Measurements from ENCODE around the gene ANXA2. TPM values are rescaled to one million over a fixed set of nuclear protein-coding genes. Genes with fewer than 3 reads are reported as not detected.

The ANXA2 gene
- total and polyA plus RNA-seq, 10 of the 15 experiments (the other 5 are each of a cell fraction or from before 2014, with no cell fraction given), result 135 to 540 (median 281) TPM

DNA sequence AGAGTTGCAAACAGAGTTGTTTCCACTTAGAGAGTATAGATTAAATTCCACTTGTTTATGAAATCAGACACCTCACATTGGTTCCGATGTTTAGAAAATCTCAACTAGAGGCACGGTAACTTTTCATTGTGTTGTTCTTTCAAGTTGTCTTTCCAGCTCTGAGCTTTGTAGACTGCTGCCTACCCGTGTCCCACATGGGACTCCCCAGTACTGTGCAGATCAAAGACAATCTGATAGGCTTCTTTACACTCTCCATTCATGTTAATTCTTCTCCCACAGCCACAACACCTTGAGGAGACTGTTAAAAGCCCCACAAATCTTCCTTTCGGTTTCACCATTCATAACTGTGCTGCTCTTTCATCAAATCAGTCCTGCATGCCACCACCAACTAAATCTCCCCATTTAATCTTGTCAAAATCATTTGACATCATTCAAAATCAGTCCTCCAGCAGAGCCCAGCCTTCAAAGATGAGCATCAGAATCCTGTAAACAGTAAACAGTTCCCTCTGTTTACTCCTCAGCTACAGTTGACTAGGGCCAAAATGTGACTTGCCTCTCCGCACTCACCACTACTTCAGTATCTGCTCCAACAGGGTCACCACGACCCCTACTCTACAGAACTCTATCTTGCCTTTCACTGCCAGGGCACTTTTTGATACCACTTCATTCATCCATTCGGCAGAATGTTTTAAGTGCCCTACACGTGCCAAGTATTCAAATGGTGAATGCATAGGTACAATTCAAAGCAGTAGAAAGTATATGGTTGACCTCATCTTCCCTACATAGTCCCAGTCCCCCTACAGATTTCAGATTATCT lies 8.3 kb downstream of the ANXA2 start:
- FAIRE-seq (peak; percentile 65), DNase-seq (ENCODE audit: low read depth, low spot score) (peak; percentile 42), ATAC-seq (peak; percentile 92)
- RAD21 ChIA-PET (ENCODE audit: unreplicated experiment), result interaction anchor here (0.7 to 1.2 kb wide), 2 partner anchors 9 to 98 kb away, joined by 3 to 6 read pairs; partner anchors contain the start of gene ANXA2
- SMC1A ChIA-PET (ENCODE audit: uncharacterized antibody, unreplicated experiment), result interaction anchor here (0.8 to 1.1 kb wide), 2 partner anchors 140 to 161 kb away, joined by 3 to 4 read pairs; no protein-coding TSS in a partner anchor
- Histone ChIP-seq H3K4me3 (peak overlapping the region; percentile 11; the same call in 1 of the 2 replicates), H3K9ac (ENCODE audit: control insufficient read depth, insufficient read depth, low read length) (no peak overlapping the region), H3K79me2 (ENCODE audit: control insufficient read depth, insufficient read depth, low read length) (peaks cover 32% of the 10 kb centered on the region), H3K4me1 (ENCODE audit: control insufficient read depth, insufficient read depth, low read length) (peaks cover 6% of the 10 kb centered on the region), H2AFZ (ENCODE audit: control insufficient read depth, low read depth, low read length) (no peak overlapping the region; the same call in 1 of the 2 replicates), H3K4me2 (ENCODE audit: control insufficient read depth, insufficient read depth) (peak overlapping the region; percentile 64), H3K36me3 (ENCODE audit: control insufficient read depth in 2 of 2, insufficient read depth in 2 of 2, low read length in 1 of 2) (0 out of 4 replicates have a peak, but pooled peaks cover 0 to 4% of the 10 kb centered on the region in 2 experiments), H4K20me1 (ENCODE audit: control insufficient read depth, insufficient read depth) (no peaks in the 10 kb centered on the region), H3K27ac (ENCODE audit: control insufficient read depth, insufficient read depth) (peak overlapping the region; percentile 32), H3K27me3 (replicated peaks in 1 of 2; ENCODE audit: control insufficient read depth in 2 of 2, insufficient read depth in 2 of 2, low read length in 1 of 2) (no peaks in the 10 kb centered on the region), H3K9me3 (replicated peaks; ENCODE audit: control insufficient read depth, insufficient read depth, low read length) (no peaks in the 10 kb centered on the region)
- WGBS (ENCODE audit: insufficient coverage, insufficient replicate concordance, low lambda C conversion rate, missing lambda C conversion rate), result 16% methylated on average over 8 of the region's 8 CpGs
- no TSS peak for BruUV-seq (replicated peaks)
- in situ Hi-C loops (cut with MboI), result no loop called here
- POLR2A ChIA-PET, result interaction anchor here (0.6 kb wide), 1 partner anchor 543 kb away, joined by 3 read pairs; no protein-coding TSS in a partner anchor
- CTCF ChIA-PET, result no interaction called here
- intact Hi-C loops (cut with micrococcal nuclease; ENCODE audit: unreplicated experiment), result loop anchor here (10.0 kb wide), 1 partner anchor 195 kb away; no protein-coding TSS in a partner anchor
- TF ChIP-seq SMC3 (IDR thresholded peaks at IDR 0.05; ENCODE audit: borderline replicate concordance, low read length), result no peak
- 0 out of 2 replicates have a peak, but pooled peaks have one; percentile 13 for TF ChIP-seq ATF7 (IDR thresholded peaks at IDR 0.05; ENCODE audit: low read depth)
- TF ChIP-seq, protein P1, sequence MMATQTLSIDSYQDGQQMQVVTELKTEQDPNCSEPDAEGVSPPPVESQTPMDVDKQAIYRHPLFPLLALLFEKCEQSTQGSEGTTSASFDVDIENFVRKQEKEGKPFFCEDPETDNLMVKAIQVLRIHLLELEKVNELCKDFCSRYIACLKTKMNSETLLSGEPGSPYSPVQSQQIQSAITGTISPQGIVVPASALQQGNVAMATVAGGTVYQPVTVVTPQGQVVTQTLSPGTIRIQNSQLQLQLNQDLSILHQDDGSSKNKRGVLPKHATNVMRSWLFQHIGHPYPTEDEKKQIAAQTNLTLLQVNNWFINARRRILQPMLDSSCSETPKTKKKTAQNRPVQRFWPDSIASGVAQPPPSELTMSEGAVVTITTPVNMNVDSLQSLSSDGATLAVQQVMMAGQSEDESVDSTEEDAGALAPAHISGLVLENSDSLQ (IDR thresholded peaks at IDR 0.05), result 0 out of 2 replicates have a peak, but pooled peaks have one; percentile 24
- TF ChIP-seq, protein P2, sequence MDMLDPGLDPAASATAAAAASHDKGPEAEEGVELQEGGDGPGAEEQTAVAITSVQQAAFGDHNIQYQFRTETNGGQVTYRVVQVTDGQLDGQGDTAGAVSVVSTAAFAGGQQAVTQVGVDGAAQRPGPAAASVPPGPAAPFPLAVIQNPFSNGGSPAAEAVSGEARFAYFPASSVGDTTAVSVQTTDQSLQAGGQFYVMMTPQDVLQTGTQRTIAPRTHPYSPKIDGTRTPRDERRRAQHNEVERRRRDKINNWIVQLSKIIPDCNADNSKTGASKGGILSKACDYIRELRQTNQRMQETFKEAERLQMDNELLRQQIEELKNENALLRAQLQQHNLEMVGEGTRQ (IDR thresholded peaks at IDR 0.05; ENCODE audit: borderline replicate concordance, low read depth, low read length), result no peak
- TF ChIP-seq STAT1 (conservative IDR thresholded peaks at IDR 0.05), result no peak
- no peak for TF ChIP-seq SRF (IDR thresholded peaks at IDR 0.05; ENCODE audit: low read depth in 2 of 2, low read length in 2 of 2)
- TF ChIP-seq MTA2 (IDR thresholded peaks at IDR 0.05; ENCODE audit: low read depth), result peak; percentile 30; the same call in 1 of the 2 replicates
- TF ChIP-seq KAT2A (conservative IDR thresholded peaks at IDR 0.05; ENCODE audit: control insufficient read depth, low read depth, low read length), result no peak
- TF ChIP-seq RFX5 (IDR thresholded peaks at IDR 0.05; ENCODE audit: low read depth, low read length), result no peak
- TF ChIP-seq JUND (IDR thresholded peaks at IDR 0.05; ENCODE audit: low read depth, low read length), result no peak
- TF ChIP-seq GATAD2B (conservative IDR thresholded peaks at IDR 0.05; ENCODE audit: low read depth), result no peak
- no peak for TF ChIP-seq YY1 (IDR thresholded peaks at IDR 0.05; ENCODE audit: low read depth, low read length)
- no peak for TF ChIP-seq EGR1 (IDR thresholded peaks at IDR 0.05; ENCODE audit: borderline replicate concordance in 1 of 2, low read depth in 2 of 2, low read length in 2 of 2)
- no peak for TF ChIP-seq SUZ12 (IDR thresholded peaks at IDR 0.05; ENCODE audit: unreplicated experiment)
- no peak for TF ChIP-seq CEBPB (IDR thresholded peaks at IDR 0.05; ENCODE audit: borderline replicate concordance in 1 of 2, low read depth in 2 of 2, low read length in 2 of 2)
- TF ChIP-seq IKZF2 (IDR thresholded peaks at IDR 0.05), result peak in 1 of 2 experiments; percentile 15; a peak in 2 of 4 replicates
- no peak; the same call in 1 of the 2 replicates for TF ChIP-seq FOXK2 (IDR thresholded peaks at IDR 0.05)
- TF ChIP-seq, protein P3, sequence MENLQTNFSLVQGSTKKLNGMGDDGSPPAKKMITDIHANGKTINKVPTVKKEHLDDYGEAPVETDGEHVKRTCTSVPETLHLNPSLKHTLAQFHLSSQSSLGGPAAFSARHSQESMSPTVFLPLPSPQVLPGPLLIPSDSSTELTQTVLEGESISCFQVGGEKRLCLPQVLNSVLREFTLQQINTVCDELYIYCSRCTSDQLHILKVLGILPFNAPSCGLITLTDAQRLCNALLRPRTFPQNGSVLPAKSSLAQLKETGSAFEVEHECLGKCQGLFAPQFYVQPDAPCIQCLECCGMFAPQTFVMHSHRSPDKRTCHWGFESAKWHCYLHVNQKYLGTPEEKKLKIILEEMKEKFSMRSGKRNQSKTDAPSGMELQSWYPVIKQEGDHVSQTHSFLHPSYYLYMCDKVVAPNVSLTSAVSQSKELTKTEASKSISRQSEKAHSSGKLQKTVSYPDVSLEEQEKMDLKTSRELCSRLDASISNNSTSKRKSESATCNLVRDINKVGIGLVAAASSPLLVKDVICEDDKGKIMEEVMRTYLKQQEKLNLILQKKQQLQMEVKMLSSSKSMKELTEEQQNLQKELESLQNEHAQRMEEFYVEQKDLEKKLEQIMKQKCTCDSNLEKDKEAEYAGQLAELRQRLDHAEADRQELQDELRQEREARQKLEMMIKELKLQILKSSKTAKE (IDR thresholded peaks at IDR 0.05; ENCODE audit: low read depth, poor library complexity, severe bottlenecking), result peak; percentile 38
- TF ChIP-seq RAD51 (IDR thresholded peaks at IDR 0.05), result no peak
- no peak for TF ChIP-seq CREB1 (IDR thresholded peaks at IDR 0.05; ENCODE audit: low read depth)
